Transverse colon (tissue), 4 donors: ENCODE data around the gene PYY. TPM values are rescaled to one million over a fixed set of nuclear protein-coding genes. Genes with fewer than 3 reads are reported as not detected.

ENCODE experiments used
- DNase-seq: peaks from one replicate; pipeline ENCODE4 v3.0.0-alpha.2; 2019
- H3K27ac ChIP-seq, 4 donors: fragments of 200-600 bp; sonication (generic); 2 replicates each; pipeline ENCODE4 v1.5.1; 2016 to 2018; ENCODE audit warnings: inconsistent platforms in 4 of 4
- H3K27me3 ChIP-seq: fragments of 200-600 bp; sonication (generic); 2 replicates; pipeline ENCODE4 v1.5.1; 2017; ENCODE audit warnings: inconsistent platforms
- H3K36me3 ChIP-seq, 4 donors: fragments of 200-600 bp; sonication (generic); 2 replicates each; pipeline ENCODE4 v1.5.1; 2017 to 2019; ENCODE audit warnings: inconsistent platforms in 4 of 4
- H3K4me1 ChIP-seq, 4 donors: fragments of 200-600 bp; sonication (generic); 2 replicates each; pipeline ENCODE4 v1.5.1; 2017 to 2020; ENCODE audit warnings: inconsistent platforms in 4 of 4
- H3K4me3 ChIP-seq, 4 donors: fragments of 200-600 bp; sonication (generic); 1 replicate in 1 of 4; 2 replicates in 3 of 4; pipeline versions ENCODE4 v1.5.1 to v1.6.1; 2017 to 2019; ENCODE audit warnings: inconsistent platforms in 4 of 4
- H3K9me3 ChIP-seq, 2 donors: fragments of 200-600 bp; sonication (generic); 2 replicates each; pipeline ENCODE4 v1.5.1; 2017 to 2019; ENCODE audit warnings: inconsistent platforms in 2 of 2
- EP300 ChIP-seq: sonication (generic); formaldehyde crosslinking; IDR thresholded peaks from one replicate; pipeline ENCODE4 v1.6.1; 2017; ENCODE audit warnings: antibody characterized with exemption, low read depth
- POLR2A ChIP-seq: fragments of 450-650 bp; IDR thresholded peaks from one replicate; pipeline ENCODE4 v1.6.1; 2016; ENCODE audit warnings: antibody characterized with exemption, mild to moderate bottlenecking, moderate library complexity
- POLR2AphosphoS5 ChIP-seq, 3 donors: sonication (generic); formaldehyde crosslinking; IDR thresholded peaks; one replicate each; pipeline ENCODE4 v1.6.1; 2016; ENCODE audit warnings: antibody characterized with exemption in 3 of 3
- WGBS, 2 donors: methylation state at CpG; one replicate each; pipeline ENCODE4 v1.1.5; 2018; ENCODE audit warnings: low coverage in 1 of 2; 5-methylcytosine and 5-hydroxymethylcytosine counted together
- in situ Hi-C, 4 donors: fragments of 200-750 bp; cut with MboI; loops; one replicate each; pipeline versions ENCODE4 v1.15.0 to v1.15.1; 2017; ENCODE audit warnings: low sequenced_read_pairs in 3 of 4, low pct_ligation_motif_present in 1 of 4, low pct_unique_long_range_greater_than_20kb in 1 of 4
- intact Hi-C: fragments of 100-400 bp; cut with DNase I; formaldehyde crosslinking; loops from one replicate; pipeline ENCODE4 v1.15.1; 2023; ENCODE audit warnings: low total_unique reads
- total RNA-seq, 4 donors: library from RNA; depleted of rRNA; stranded (reverse); fragments of >200 nt; gene quantifications; one replicate each; pipeline ENCODE4 v1.1.0, GENCODE V29; 2016
- TF ChIP-seq, protein P1 (sequence below), 5 experiments: fragments of 200-600 bp in 3 of 5; fragments of 450-650 bp in 2 of 5; sonication (generic) in 3 of 5; IDR thresholded peaks; 1 replicate in 2 of 5; 2 replicates in 3 of 5; pipeline ENCODE4 v1.5.1; 2016 to 2017; ENCODE audit warnings: antibody characterized with exemption in 5 of 5, inconsistent platforms in 3 of 5, mild to moderate bottlenecking in 2 of 5, moderate library complexity in 1 of 5

PYY gene
- total RNA-seq, 4 donors from 2014 or later = 27.7 to 89.2 (median 52.1) TPM; not detected in 1

DNA sequence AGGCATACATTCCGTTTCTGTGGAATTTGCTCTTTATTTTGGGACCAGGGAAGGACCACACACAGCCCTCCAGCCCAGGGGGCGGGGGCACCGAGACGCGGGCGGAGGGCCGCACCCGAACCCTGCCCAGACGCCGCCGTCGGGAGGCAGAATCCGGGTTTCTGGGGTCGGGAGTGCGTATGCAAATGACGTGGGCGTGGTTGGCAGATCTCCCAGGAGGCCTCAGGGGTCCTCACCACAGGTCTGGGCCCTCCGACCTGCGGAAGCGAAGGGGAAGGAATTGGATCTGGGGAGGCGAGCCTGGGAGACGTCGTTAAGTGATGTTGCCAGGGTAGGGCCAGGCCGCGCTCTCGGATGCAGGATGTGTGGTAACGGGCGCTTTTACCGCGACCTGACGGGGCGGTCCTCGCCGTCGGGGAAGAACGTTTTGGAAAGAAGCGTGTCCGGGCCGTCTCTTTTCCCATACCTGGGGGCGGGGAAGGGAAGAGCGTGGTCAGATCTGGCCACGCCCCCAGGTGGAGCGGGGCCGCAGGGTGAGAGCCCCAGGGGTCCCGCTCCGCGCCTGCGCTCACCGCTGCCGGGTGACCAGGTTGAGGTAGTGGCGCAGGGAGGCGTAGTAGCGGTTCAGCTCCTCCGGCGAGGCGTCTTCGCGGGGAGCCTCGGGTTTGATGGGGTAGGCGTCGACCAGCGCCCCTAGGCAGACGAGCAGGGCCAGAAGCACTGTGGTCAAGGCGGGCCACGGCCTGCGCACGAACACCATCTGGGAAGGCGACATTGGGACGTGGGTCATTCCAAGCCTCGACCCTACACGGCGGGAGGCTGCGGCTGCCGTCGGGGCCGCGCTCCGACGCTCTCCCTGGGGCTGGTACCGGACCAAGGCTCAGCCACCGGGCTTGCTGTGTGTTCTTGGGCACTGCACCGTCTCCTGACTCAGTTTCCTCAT, 745 bp downstream of the PYY start:
- Histone ChIP-seq H3K27ac (no peak overlapping the region), H3K36me3 (no peaks in the 10 kb centered on the region), H3K9me3 (no peaks in the 10 kb centered on the region), H3K27me3 (peaks cover 66% of the 10 kb centered on the region), H3K4me1 (peaks cover 0 to 11% (median 6%) of the 10 kb centered on the region in 4 donors), H3K4me3 (no peak overlapping the region)
- in situ Hi-C loops (no loop called here), intact Hi-C loops (no loop called here)
- DNase-seq = no peak
- 0 to 15% methylated on average over 6 to 49 of the region's 82 CpGs for WGBS, 2 donors
- TF ChIP-seq POLR2AphosphoS5 (IDR thresholded peaks at IDR 0.05) (no peak), POLR2A (no peak), EP300 (no peak)

GRCh38 chr17:43952351-43952723, 1.4 kb downstream of the PYY start:
- no peak for TF ChIP-seq POLR2A
- TF ChIP-seq, protein P1, sequence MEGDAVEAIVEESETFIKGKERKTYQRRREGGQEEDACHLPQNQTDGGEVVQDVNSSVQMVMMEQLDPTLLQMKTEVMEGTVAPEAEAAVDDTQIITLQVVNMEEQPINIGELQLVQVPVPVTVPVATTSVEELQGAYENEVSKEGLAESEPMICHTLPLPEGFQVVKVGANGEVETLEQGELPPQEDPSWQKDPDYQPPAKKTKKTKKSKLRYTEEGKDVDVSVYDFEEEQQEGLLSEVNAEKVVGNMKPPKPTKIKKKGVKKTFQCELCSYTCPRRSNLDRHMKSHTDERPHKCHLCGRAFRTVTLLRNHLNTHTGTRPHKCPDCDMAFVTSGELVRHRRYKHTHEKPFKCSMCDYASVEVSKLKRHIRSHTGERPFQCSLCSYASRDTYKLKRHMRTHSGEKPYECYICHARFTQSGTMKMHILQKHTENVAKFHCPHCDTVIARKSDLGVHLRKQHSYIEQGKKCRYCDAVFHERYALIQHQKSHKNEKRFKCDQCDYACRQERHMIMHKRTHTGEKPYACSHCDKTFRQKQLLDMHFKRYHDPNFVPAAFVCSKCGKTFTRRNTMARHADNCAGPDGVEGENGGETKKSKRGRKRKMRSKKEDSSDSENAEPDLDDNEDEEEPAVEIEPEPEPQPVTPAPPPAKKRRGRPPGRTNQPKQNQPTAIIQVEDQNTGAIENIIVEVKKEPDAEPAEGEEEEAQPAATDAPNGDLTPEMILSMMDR (IDR thresholded peaks at IDR 0.05) = no peak
- no peak for TF ChIP-seq POLR2AphosphoS5 (IDR thresholded peaks at IDR 0.05)
- no peak for TF ChIP-seq EP300
- Histone ChIP-seq H3K27me3 (peaks cover 66% of the 10 kb centered on the region), H3K36me3 (no peaks in the 10 kb centered on the region), H3K4me1 (peaks cover 0 to 11% (median 6%) of the 10 kb centered on the region in 4 donors), H3K27ac (no peak overlapping the region), H3K4me3 (no peak overlapping the region), H3K9me3 (no peaks in the 10 kb centered on the region)
- intact Hi-C loops (no loop called here), in situ Hi-C loops (no loop called here)
- DNase-seq = no peak
- WGBS, 2 donors = 25% methylated on average over 19 of the region's 19 CpGs; no CpG with 5 or more reads in 1 of the 2 donors

DNA sequence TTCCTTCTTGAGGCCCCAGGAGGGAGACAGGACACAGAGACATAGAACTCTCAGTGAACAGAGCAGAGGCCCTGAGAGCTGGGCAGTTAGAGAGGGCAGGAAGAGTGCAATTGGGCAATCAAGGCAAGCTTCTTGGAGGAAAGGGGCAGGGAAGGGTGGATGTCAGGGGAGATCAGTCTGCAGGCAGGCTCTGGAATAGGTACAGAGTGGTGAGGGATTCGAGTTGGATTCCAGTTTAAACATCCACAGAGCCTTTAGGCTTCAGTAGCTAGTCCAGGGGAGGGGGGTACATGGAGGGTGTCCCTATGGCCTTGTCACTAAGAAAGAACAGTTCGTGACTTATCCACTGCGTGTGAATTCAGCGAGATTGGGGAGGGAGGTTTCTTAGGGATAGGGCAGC, 2.0 kb downstream of the PYY start:
- Histone ChIP-seq H3K4me1 (peaks cover 0 to 11% (median 6%) of the 10 kb centered on the region in 4 donors), H3K36me3 (no peaks in the 10 kb centered on the region), H3K27ac (no peak overlapping the region), H3K27me3 (peaks cover 71% of the 10 kb centered on the region), H3K4me3 (no peak overlapping the region), H3K9me3 (no peaks in the 10 kb centered on the region)
- 68% methylated on average over 4 of the region's 4 CpGs; no CpG with 5 or more reads in 1 of the 2 donors for whole genome bisulfite sequencing, 2 donors
- in situ Hi-C loops (no loop called here), intact Hi-C loops (no loop called here)
- no peak for TF ChIP-seq POLR2AphosphoS5 (IDR thresholded peaks at IDR 0.05)
- no peak for DNase-seq

DNA sequence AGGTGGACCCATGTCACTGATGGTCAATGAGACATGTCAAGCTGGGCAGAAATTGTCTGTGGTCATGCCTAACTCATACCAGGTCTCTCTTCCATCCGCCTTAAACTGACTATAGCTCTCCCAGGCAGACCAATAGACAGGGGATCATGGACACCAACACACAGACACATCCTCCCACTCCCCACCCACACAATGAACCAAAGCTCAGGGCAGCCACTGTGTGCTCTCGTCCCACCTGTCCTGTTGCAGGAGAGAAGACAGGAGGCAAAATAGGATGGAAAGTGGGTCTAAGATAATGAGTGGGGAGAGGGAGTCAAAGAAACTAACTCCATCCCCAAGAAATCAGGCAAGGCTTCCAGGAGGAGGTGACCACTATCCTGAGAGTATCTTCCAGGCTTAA, 3.2 kb downstream of the PYY start:
- no peaks in the 10 kb centered on the region for H3K36me3 ChIP-seq
- in situ Hi-C loops = no loop called here
- intact Hi-C loops = no loop called here
- no peak overlapping the region for H3K4me3 ChIP-seq
- TF ChIP-seq EP300 (no peak), POLR2A (no peak), POLR2AphosphoS5 (IDR thresholded peaks at IDR 0.05) (no peak)
- TF ChIP-seq, protein P1 (IDR thresholded peaks at IDR 0.05) = no peak
- peaks cover 0 to 11% (median 6%) of the 10 kb centered on the region in 4 donors for H3K4me1 ChIP-seq
- no peak overlapping the region for H3K27ac ChIP-seq
- H3K27me3 ChIP-seq = peaks cover 67% of the 10 kb centered on the region
- H3K9me3 ChIP-seq = no peaks in the 10 kb centered on the region
- 86 to 100% methylated on average over 1 to 2 of the region's 2 CpGs for WGBS, 2 donors
- no peak for DNase-seq

- DNase-seq = no peak
- in situ Hi-C loops (loop anchor here (10.0 to 25.0 kb wide), 3 partner anchors 45 to 213 kb away; partner anchors contain the start of gene ASB16 (in 1 of the 4)), intact Hi-C loops (no loop called here)
- Histone ChIP-seq H3K9me3 (no peaks in the 10 kb centered on the region), H3K4me3 (no peak overlapping the region), H3K4me1 (peaks cover 0 to 11% (median 6%) of the 10 kb centered on the region in 4 donors), H3K36me3 (no peaks in the 10 kb centered on the region), H3K27ac (no peak overlapping the region), H3K27me3 (peaks cover 60% of the 10 kb centered on the region)
- WGBS, 2 donors = 65% methylated on average over 4 of the region's 4 CpGs; no CpG with 5 or more reads in 1 of the 2 donors
- TF ChIP-seq, protein P1 (IDR thresholded peaks at IDR 0.05) = no peak
- no peak for TF ChIP-seq POLR2AphosphoS5 (IDR thresholded peaks at IDR 0.05)
Measured at GRCh38 chr17:43949781-43950180, 4.0 kb downstream of the PYY start.
